ENCODE data around the gene SLC30A3. TPM values are rescaled to one million over a fixed set of nuclear protein-coding genes. Genes with fewer than 3 reads are reported as not detected.

The SLC30A3 gene
- total RNA-seq, 1 donor from 2014 or later = not detected

DNA sequence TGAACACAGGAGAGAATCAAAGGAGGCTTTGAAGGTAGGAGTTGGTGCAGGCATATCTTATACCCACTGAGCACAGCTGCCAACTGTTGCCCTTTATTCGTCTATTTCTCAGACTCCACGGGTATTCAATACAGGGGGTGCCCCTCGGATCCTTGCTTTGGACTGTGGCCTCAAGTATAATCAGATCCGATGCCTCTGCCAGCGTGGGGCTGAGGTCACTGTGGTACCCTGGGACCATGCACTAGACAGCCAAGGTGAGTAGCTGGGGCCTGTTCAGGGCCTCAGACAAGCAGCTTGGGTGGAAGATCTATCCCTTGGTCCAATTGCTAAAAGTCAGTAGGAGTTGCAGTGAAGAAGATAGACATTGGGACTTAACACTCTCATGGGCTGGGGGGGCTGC, 40.4 kb downstream of the SLC30A3 start:
- Mint-ChIP-seq H3K36me3 (ENCODE audit: low read depth, unreplicated experiment) (peaks cover 48% of the 10 kb centered on the region), H3K27ac (ENCODE audit: unreplicated experiment) (no peak overlapping the region)

DNA sequence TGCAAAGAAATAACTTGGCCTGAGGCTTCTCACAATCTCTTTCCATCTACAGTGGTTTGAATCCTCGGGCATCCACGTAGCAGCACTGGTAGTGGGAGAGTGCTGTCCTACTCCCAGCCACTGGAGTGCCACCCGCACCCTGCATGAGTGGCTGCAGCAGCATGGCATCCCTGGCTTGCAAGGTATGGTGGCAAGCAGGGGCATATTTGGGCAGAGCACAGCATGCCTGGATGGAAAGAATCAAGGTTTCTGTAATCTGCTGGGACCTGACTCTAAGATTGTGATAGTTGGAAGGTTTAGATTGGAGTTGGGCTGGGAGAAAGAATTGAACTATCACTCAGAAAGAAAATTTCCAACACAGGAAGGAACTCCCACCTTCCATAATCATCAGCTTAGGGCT, 41.7 kb downstream of the SLC30A3 start:
- Mint-ChIP-seq H3K4me3 (ENCODE audit: unreplicated experiment) (no peak overlapping the region), H3K27ac (ENCODE audit: unreplicated experiment) (no peak overlapping the region)
- TF ChIP-seq, protein P1, sequence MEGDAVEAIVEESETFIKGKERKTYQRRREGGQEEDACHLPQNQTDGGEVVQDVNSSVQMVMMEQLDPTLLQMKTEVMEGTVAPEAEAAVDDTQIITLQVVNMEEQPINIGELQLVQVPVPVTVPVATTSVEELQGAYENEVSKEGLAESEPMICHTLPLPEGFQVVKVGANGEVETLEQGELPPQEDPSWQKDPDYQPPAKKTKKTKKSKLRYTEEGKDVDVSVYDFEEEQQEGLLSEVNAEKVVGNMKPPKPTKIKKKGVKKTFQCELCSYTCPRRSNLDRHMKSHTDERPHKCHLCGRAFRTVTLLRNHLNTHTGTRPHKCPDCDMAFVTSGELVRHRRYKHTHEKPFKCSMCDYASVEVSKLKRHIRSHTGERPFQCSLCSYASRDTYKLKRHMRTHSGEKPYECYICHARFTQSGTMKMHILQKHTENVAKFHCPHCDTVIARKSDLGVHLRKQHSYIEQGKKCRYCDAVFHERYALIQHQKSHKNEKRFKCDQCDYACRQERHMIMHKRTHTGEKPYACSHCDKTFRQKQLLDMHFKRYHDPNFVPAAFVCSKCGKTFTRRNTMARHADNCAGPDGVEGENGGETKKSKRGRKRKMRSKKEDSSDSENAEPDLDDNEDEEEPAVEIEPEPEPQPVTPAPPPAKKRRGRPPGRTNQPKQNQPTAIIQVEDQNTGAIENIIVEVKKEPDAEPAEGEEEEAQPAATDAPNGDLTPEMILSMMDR (IDR thresholded peaks at IDR 0.05; ENCODE audit: unreplicated experiment) = no peak

More for the DNA sequence above, 40.4 kb downstream of the SLC30A3 start:
- TF ChIP-seq, protein P1 (IDR thresholded peaks at IDR 0.05; ENCODE audit: unreplicated experiment) = no peak
- H3K4me1 Mint-ChIP-seq (ENCODE audit: unreplicated experiment) = peaks cover 7% of the 10 kb centered on the region
- no peak for DNase-seq (ENCODE audit: low spot score)
- H3K4me3 Mint-ChIP-seq (ENCODE audit: unreplicated experiment) = peak overlapping the region; percentile 59
- peaks cover 12% of the 10 kb centered on the region for H3K27me3 Mint-ChIP-seq (ENCODE audit: unreplicated experiment)
- no peaks in the 10 kb centered on the region for H3K9me3 Mint-ChIP-seq (ENCODE audit: unreplicated experiment)

DNA sequence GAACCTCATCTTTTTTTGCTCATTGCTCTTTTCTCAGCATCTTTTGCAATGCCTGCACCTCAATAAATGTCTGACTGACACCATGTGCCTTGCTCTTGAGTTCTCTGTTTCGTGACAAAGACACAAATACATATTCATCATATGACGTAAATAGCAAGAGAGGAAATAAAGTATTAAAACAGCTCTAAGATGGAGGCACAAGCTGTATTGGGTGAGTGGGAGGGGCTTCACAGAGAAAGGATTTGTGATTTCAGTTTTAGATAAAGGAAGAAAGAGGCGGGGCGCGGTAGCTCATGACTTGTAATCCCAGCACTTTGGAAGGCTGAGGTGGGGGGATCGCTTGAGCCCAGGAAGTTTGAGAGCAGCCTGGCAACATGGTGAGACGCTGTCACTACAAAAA, 42.8 kb downstream of the SLC30A3 start:
- peak overlapping the region; percentile 37 for H3K4me3 Mint-ChIP-seq (ENCODE audit: unreplicated experiment)
- H3K27me3 Mint-ChIP-seq (ENCODE audit: unreplicated experiment) = peaks cover 19% of the 10 kb centered on the region
- peaks cover 15% of the 10 kb centered on the region for H3K4me1 Mint-ChIP-seq (ENCODE audit: unreplicated experiment)
- no peaks in the 10 kb centered on the region for H3K9me3 Mint-ChIP-seq (ENCODE audit: unreplicated experiment)
- DNase-seq (ENCODE audit: low spot score) = no peak
- no peak overlapping the region for H3K27ac Mint-ChIP-seq (ENCODE audit: unreplicated experiment)
- peaks cover 49% of the 10 kb centered on the region for H3K36me3 Mint-ChIP-seq (ENCODE audit: low read depth, unreplicated experiment)
- TF ChIP-seq, protein P1 (IDR thresholded peaks at IDR 0.05; ENCODE audit: unreplicated experiment) = no peak

More for the DNA sequence above, 41.7 kb downstream of the SLC30A3 start:
- H3K4me1 Mint-ChIP-seq (ENCODE audit: unreplicated experiment) = peaks cover 15% of the 10 kb centered on the region
- H3K9me3 Mint-ChIP-seq (ENCODE audit: unreplicated experiment) = no peaks in the 10 kb centered on the region
- H3K27me3 Mint-ChIP-seq (ENCODE audit: unreplicated experiment) = peaks cover 19% of the 10 kb centered on the region
- peaks cover 47% of the 10 kb centered on the region for H3K36me3 Mint-ChIP-seq (ENCODE audit: low read depth, unreplicated experiment)
- no peak for DNase-seq (ENCODE audit: low spot score)

DNA sequence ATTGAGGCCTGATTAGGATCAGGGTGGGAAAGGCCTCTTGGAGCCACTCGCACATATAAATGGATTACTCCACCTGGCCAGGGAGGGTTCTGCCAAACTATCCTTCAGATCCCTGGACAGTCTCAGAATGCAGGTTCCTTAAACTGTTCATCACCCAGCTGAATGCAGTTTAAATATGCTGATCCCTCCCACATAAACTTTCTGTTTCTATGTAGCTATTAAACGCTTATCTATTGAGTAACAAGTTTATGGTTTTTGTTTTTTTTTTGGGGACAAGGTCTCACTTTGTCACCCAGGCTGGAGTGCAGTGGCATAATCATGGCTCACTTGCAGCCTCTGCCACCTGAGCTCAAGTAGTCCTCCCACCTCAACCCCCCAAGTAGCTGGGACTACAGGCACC, 43.8 kb downstream of the SLC30A3 start:
- Mint-ChIP-seq H3K36me3 (ENCODE audit: low read depth, unreplicated experiment) (peaks cover 41% of the 10 kb centered on the region), H3K9me3 (ENCODE audit: unreplicated experiment) (no peaks in the 10 kb centered on the region)

DNA sequence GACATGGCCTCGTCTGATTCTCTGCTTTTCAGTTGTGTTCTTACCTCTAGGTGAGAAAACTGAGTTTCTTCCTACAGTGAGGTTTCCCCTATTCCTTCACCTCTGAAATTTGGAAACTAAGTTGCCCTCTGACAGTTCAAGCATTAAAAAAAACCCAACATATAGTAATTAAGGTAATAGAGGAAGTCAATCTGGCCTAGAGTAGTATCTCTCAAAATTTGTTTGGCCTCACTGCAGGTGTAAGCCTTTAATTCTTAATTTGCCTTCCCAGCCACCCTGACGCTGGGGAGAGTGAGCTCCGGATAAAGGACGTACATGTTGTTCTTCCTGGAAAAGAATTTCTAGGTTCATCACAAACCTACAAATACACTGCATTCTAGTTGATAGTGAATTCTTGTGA, 44.2 kb downstream of the SLC30A3 start:
- TF ChIP-seq, protein P1 (IDR thresholded peaks at IDR 0.05; ENCODE audit: unreplicated experiment) = no peak
- Mint-ChIP-seq H3K4me1 (ENCODE audit: unreplicated experiment) (peaks cover 16% of the 10 kb centered on the region), H3K36me3 (ENCODE audit: low read depth, unreplicated experiment) (peaks cover 42% of the 10 kb centered on the region), H3K4me3 (ENCODE audit: unreplicated experiment) (peak overlapping the region; percentile 67), H3K9me3 (ENCODE audit: unreplicated experiment) (no peaks in the 10 kb centered on the region), H3K27me3 (ENCODE audit: unreplicated experiment) (peaks cover 20% of the 10 kb centered on the region), H3K27ac (ENCODE audit: unreplicated experiment) (no peak overlapping the region)
- no peak for DNase-seq (ENCODE audit: low spot score)

More for the DNA sequence above, 43.8 kb downstream of the SLC30A3 start:
- Mint-ChIP-seq H3K4me1 (ENCODE audit: unreplicated experiment) (peaks cover 15% of the 10 kb centered on the region), H3K27me3 (ENCODE audit: unreplicated experiment) (peaks cover 19% of the 10 kb centered on the region), H3K4me3 (ENCODE audit: unreplicated experiment) (no peak overlapping the region), H3K27ac (ENCODE audit: unreplicated experiment) (no peak overlapping the region)
- no peak for DNase-seq (ENCODE audit: low spot score)
- TF ChIP-seq, protein P1 (IDR thresholded peaks at IDR 0.05; ENCODE audit: unreplicated experiment) = no peak
